DND-41 (cell line): ENCODE measurements around the gene TFEC.

Source experiments
- CTCF ChIP-seq: IDR thresholded peaks from 2 replicates; pipeline ENCODE4 v1.5.1; 2012; ENCODE audit warnings: borderline replicate concordance, low read length, moderate library complexity, mild to moderate bottlenecking; ENCODE audit not compliant: poor library complexity, severe bottlenecking; ENCODE audit errors: extremely low read depth
- EZH2 ChIP-seq: IDR thresholded peaks from 3 replicates; pipeline ENCODE4 v1.6.1; 2012; ENCODE audit warnings: borderline replicate concordance, low read depth, mild to moderate bottlenecking, moderate library complexity, low read length, inconsistent platforms; ENCODE audit not compliant: severe bottlenecking

DNA sequence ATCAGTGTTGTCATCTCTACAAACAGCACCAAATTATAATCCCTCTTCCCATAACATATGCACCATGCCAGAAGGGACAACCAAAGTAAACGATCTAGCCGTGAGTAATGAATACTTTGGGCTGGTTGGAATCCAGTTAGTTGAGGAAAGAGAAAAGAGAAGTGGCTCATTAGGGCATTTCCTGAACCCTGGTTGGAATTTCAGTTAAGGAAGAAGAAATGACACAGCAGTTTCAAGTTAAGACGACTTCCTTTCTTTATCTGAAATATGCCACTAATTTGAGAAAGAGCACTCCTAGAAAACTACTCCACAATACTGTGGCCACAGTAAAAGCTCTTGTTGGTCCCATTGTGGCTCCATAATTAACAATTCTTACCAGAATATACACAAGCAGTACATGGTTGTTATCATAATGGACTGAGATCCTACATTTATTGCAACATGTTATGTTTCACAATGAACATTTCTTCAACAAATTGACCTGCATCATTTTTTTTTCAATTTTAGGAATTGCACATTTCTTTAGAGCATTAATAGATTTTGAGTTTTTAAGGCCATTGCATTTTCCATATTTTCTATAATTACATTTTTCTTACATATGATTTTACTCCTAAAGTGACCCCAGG lies at the start of gene TFEC:
- TF ChIP-seq CTCF (no peak), EZH2 (no peak)
